HG02759 (cell line): ENCODE data around the gene LINC01488.

ENCODE experiments used
- ATAC-seq: cut with Tn5 transposase; IDR thresholded peaks from one replicate; pipeline ENCODE4 v1.9.1; 2021; ENCODE audit warnings: mild to moderate bottlenecking, moderate library complexity; ENCODE audit not compliant: unreplicated experiment

Gene LINC01488

DNA sequence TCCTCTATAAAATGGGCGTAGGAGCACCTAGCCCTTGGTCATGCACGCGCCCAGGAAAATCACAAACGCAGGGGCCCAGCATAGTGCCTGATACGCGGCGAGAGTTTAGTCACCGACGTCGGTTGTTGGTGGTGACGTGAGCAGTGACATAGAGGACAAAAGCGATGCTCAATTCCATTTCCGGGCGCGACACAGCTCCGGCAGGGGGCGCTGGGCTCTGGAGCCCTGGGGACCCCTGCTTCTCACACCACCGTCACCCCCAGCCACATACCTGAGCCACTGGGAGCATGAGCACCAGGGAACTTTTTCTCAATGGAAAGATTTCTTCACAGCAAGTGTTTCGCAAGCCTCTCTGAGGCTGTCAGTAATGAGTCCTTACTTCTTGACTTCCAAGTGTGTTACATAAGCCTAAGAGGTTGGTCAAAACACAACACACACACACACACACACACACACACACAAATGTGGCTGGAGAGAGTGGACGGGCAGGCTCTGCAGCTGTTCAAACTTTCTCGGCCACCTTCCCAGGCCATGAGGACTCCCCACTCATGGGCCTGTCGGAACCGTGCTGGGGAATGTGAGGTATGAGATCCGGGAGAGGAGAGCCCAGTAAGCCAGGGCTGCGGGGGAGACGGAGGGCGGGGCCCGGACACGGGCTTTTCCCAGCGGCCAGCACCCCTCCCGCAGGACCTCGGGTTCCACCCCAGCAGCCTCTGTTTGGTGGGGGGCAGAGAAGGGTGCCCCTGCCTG is 36.9 kb upstream of the LINC01488 start:
- no peak for ATAC-seq

DNA sequence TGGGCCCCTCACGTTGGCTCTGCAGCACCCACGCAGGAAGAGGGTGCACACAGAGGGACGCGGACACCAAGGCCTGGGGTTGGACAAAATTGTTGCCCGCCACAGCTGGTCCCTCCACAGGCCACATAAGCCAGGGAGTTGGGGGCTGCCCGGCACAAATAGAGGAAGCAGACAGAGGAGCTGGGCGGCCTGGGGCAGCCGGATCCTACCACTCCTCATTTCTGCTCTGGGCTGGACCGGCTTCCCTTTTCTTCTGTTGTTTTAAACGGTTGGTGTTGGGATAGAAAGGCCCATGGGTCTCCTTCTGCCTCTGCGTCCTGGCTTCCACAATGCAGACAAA is 36.4 kb upstream of the LINC01488 start:
- no peak for ATAC-seq

DNA sequence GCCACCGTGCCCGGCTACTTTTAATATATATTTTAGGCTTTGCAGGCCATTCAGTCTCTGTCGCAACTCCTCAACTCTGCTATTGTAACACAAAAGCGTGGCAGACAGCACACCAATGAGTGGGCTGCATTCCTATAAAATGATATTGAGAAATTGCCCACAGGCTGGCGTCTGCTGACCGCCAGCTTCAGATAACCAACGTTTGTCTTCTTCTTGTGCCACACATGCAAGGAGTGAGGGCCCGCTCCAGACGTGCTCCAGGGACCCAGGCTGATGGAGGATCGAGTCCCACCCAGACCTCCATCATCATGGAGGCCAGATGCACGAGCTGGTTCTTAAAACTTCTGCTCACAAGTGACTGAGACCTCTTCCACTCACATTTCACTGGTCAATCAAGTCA is 35.4 kb upstream of the LINC01488 start:
- ATAC-seq: no peak

- ATAC-seq: no peak
Measured at GRCh38 chr11:69447786-69448185, 33.7 kb upstream of the LINC01488 start.

DNA sequence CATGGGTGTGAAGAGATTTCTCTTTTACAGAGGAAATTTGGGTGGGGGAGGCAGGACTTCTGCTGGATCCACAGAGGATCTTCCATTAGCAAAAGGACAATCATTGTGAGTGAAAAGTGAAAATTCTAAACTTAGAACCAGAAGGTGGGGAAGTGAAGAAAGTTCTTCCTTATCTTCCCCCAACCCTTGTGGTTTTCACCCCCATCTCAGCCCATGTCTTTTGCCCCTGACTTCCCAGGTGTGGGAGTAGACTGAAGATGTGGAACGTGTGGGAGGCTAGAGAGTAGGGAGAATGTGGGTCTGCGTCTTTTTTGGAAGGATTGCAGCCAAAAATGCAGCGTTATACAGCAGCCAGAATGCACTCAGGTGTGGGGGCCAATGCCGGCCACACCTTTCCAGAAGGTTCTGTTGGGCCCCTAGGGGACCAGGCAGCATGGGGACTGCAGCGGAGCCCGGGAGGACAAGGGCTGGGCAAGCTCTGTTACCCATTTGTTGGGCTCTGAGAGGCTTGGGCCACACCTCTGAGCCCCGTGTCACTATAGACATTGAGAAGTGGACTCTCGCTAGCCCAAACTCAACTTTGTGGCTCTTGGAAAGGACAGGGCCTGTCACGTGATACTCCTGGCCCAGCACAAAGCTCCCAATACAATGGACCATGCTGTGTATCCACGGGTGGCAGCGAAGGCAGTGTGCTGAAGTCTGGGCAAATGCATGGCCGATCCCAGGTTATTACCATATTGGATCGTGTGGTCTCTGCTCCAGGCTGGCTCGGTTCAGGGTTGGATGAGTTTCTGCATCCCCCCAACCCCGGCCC is 32.8 kb upstream of the LINC01488 start:
- ATAC-seq: no peak

- ATAC-seq: no peak
Measured at GRCh38 chr11:69449320-69450063, 32.0 kb upstream of the LINC01488 start.

GRCh38 chr11:69450064-69450856 is 31.2 kb upstream of the LINC01488 start:
- no peak for ATAC-seq

DNA sequence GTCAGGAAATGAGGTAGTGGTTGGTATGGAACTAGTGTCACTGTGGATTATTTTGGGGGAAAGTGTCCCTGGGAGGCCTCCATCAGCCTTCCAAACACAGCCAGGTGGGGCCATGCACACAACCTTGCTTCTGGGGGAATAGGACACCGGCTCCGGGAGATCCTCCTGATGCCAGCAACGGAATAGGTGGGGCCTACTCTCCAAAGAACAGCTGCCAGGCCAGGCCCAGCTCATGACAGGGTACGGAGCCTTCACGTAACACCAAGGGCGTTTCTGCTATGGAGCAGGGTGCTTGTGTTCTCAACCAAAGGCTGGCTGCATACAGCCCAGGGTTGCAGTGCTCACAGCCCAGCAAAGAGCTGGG is 30.6 kb upstream of the LINC01488 start:
- no peak for ATAC-seq

DNA sequence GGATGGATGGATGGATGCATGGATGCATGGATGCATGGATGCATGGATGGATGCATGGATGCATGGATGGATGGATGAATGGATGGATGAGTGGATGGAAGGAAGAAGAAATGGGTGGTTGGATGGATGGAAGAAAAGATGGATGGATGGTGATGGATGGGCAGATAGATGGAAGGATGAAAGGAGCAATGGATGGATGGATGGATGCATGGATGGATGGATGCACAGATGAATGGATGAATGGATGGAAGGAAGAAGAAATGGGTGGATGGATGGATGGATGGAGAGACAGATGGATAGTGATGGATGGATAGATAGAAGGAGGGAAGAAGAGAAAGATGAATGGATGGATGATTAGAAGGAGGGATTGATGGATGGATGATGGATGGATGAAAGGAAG is 30.2 kb upstream of the LINC01488 start:
- ATAC-seq: no peak

DNA sequence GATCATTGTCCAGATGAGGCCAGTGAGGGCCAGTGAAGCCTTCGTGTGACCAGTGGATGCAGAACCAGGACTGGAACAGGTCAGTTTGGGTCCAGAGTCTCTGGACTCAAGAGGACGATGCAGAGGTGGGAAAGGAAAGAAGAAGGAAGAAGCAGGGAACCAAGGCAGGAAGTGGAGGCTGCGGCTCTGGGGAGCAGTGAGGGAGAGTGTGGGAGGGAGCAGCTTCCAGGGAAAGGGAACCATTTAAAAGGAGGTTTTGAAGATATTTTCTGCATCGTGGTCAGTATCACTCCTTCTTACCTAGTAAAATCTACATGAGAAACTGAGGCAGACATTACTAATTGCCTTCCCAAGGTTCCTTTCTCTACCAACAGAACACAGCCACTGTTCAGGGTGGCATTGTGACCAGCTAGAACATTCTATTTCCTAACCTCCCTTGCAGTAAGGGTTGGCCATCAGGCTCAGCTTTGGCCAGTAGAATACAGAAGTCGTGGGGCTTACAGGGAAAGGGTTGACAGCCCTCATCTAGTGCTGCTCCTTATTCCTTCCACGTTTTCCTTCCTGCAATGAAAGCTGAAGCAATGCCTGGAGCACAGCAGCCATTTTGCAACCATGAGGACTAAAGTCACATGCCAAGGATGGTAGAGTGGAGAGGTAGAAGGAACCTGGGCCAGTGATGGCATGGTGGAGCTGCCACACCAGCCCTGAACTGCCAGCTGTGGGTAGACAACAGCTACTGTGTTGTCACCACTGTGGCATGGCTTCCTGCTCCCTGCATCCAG is 29.1 kb upstream of the LINC01488 start:
- no peak for ATAC-seq

- ATAC-seq: no peak
Measured at GRCh38 chr11:69453151-69453550, 28.3 kb upstream of the LINC01488 start.

DNA sequence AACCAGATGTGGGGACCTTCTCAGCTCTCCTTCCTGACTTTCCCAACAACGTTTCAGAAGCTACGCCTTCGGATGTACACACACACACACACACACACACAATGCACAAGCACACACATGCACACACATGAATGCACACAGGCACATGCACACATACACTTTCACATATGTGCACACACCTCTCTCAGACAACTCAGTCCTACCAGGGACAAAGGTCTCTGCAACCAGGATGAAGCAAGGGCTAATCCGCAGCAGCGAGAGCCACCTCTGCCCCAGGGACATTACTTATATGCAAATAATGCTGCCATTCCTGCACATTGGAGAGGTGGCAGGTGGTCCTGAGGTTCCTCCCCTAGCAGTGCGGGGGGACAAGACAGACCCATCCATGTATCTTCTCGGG is 27.4 kb upstream of the LINC01488 start:
- ATAC-seq: no peak

GRCh38 chr11:69455969-69456368 is 25.5 kb upstream of the LINC01488 start:
- no peak for ATAC-seq

DNA sequence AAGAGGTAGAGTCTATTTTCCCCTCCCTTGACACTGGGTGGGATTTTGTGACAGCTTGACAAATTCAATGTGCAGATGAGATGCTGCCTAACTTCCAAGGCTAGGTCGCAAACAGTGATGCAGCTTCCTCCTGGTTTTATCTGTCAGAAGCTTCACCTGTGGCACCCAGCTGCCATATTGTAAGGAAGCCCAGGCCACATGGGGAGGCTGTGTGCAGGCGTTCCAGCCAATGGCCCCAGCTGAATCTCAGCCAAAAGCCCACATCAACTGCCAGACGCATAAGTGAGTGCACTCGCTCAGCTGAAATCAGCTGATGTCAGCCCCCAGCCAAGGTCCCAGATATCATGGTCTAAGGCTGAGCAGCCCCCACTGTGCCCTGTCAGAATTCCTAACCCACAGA is 24.8 kb upstream of the LINC01488 start:
- ATAC-seq: no peak

DNA sequence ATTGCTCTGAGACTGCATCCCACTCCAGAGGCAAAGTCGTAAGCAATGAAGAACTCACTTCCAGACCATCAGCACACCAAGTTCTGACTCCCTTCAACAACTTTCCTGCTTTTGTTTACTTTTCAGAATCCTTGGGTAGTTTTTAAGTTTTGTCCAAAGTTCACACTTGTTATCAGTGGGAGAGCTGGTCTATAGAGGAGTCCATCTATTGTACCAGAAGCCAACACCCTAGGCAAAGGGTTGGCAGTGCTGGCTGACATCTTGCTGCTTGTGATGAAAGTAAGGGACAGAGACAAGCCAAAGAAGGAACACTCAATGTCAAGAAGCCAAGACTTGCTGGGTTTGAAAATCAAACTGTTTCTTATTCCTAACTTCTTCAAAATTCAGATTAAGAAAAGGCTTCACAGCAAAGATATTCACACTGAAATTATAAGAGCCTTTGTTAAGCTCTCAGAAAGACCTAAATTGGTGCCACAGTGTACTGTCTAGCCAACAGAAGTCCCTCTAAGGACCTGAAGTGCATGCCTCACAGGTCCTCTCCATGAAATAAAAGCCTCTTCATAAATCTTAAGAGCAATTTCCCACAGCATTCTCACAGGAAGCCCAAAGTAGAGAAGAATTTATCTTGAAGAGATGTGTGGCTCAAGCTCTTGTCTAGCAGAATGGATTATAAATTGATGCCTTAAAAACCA is 21.5 kb upstream of the LINC01488 start:
- ATAC-seq: no peak

GRCh38 chr11:69460540-69461257 is 20.8 kb upstream of the LINC01488 start:
- no peak for ATAC-seq

DNA sequence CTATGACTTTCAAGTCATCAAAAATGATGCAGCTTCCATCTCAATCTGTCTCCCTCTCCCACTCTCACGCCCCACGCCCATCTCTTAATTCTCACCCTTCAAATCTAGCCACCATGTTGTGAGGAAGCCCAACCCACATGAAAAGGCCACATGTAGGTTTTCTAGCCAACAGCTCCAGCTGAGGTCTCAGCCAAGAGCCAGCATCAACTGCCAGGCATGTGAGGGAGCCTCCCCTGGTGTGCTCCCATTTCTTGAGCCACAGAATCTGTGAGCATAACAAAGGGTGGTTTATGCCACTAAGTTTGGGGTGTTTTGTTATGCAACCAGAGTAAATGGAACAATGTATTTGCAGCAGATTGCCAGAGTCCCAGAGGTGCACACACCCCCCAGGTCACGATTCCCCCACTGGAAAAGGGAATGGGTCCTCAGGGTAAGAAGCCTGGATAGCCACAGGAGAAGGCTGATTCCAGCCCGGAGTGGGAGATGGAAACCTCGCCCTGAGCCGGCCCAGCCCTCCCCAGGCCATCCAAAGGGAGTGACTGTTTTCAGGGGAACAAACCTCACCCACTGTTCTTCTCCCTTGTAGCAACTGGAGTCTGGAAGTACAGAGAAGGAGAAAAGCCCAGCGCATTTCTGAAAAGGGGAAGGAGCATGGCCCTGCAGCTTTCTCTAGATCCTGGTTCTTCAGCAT is 20.0 kb upstream of the LINC01488 start:
- no peak for ATAC-seq
